ENCODE results near the gene ZBTB33.
A peak's percentile ranks its signal among the peaks of the same experiment; 100 is the strongest.

The ZBTB33 gene

GRCh38 chrX:120236687-120237479 lies 13.7 kb upstream of the ZBTB33 start (continued):
- no peak for TF ChIP-seq ZNF19 (tag by site-specific recombination; IDR thresholded peaks at IDR 0.05; ENCODE audit: low read depth)
- TF ChIP-seq KLF17 (tag by site-specific recombination; IDR thresholded peaks at IDR 0.05): no peak
- no peak for TF ChIP-seq ZNF785 (tag by site-specific recombination; IDR thresholded peaks at IDR 0.05)
- TF ChIP-seq RBAK (tag by site-specific recombination; IDR thresholded peaks at IDR 0.05): no peak
- TF ChIP-seq ZNF18 (tag by site-specific recombination; IDR thresholded peaks at IDR 0.05): no peak
- no peak for TF ChIP-seq GFI1B (tag by site-specific recombination; IDR thresholded peaks at IDR 0.05)

- peak; percentile 66; the same call in 1 of the 2 replicates for TF ChIP-seq ZNF362 (tag by site-specific recombination; IDR thresholded peaks at IDR 0.05)
- no peak for TF ChIP-seq ZNF830 (tag by site-specific recombination; IDR thresholded peaks at IDR 0.05; ENCODE audit: low read depth)
- TF ChIP-seq ZBTB21 (tag by site-specific recombination; IDR thresholded peaks at IDR 0.05): 0 out of 2 replicates have a peak, but pooled peaks have one; percentile 47
- no peak for TF ChIP-seq KLF16 (tag by site-specific recombination; IDR thresholded peaks at IDR 0.05)
- no peak for TF ChIP-seq GLI4 (tag by site-specific recombination; IDR thresholded peaks at IDR 0.05)
- 0 out of 2 replicates have a peak, but pooled peaks have one; percentile 17 for TF ChIP-seq ZBTB20 (tag by site-specific recombination; IDR thresholded peaks at IDR 0.05)
- POLR2A ChIA-PET: no interaction called here
Observed at GRCh38 chrX:120238933-120239332, 11.7 kb upstream of the ZBTB33 start.

GRCh38 chrX:120242813-120243212 lies 7.8 kb upstream of the ZBTB33 start:
- Histone ChIP-seq H3K36me3 (ENCODE audit: control insufficient read depth in 2 of 2, insufficient read depth in 1 of 2, low read length in 2 of 2) (peaks cover 2 to 5% of the 10 kb centered on the region in 2 experiments; a peak in 2 of 3 replicates), H3K9me3 (ENCODE audit: control insufficient read depth, insufficient read depth, low read depth, low read length) (no peaks in the 10 kb centered on the region), H3K27ac (ENCODE audit: extremely low read depth, low read depth, low read length) (no peak overlapping the region), H3K4me3 (ENCODE audit: low read depth, low read length) (no peak overlapping the region), H3K4me1 (ENCODE audit: control insufficient read depth, insufficient read depth, low read length) (peaks cover 2% of the 10 kb centered on the region; the same call in 1 of the 2 replicates)
- CTCF ChIA-PET: interaction anchor here (0.6 to 1.7 kb wide), 2 partner anchors 17 to 234 kb away, joined by 3 to 5 read pairs; no protein-coding TSS in a partner anchor
- TF ChIP-seq ZNF558 (tag by site-specific recombination; IDR thresholded peaks at IDR 0.05) (no peak), KLF9 (tag by site-specific recombination; IDR thresholded peaks at IDR 0.05; ENCODE audit: low read depth) (no peak), ZNF600 (tag by site-specific recombination; IDR thresholded peaks at IDR 0.05) (0 out of 2 replicates have a peak, but pooled peaks have one; percentile 28), ZNF658 (tag by site-specific recombination; IDR thresholded peaks at IDR 0.05) (no peak), ZNF280D (tag by site-specific recombination; IDR thresholded peaks at IDR 0.05) (no peak), KLF17 (tag by site-specific recombination; IDR thresholded peaks at IDR 0.05) (no peak), SETDB1 (IDR thresholded peaks at IDR 0.05; ENCODE audit: insufficient read length, low read length) (no peak), ZNF510 (tag by site-specific recombination; IDR thresholded peaks at IDR 0.05; ENCODE audit: insufficient replicate concordance) (no peak), ZIC2 (tag by site-specific recombination; IDR thresholded peaks at IDR 0.05) (peak; percentile 28; the same call in 1 of the 2 replicates), ZNF768 (tag by site-specific recombination; IDR thresholded peaks at IDR 0.05) (no peak), ZNF501 (tag by site-specific recombination; IDR thresholded peaks at IDR 0.05) (no peak), ZNF521 (tag by site-specific recombination; IDR thresholded peaks at IDR 0.05) (no peak), ZNF132 (tag by site-specific recombination; IDR thresholded peaks at IDR 0.05; ENCODE audit: borderline replicate concordance) (no peak)
- POLR2A ChIA-PET: interaction anchor here (1.0 kb wide), 1 partner anchor 8 kb away, joined by 5 read pairs; the partner anchor contains the start of gene ZBTB33

More at GRCh38 chrX:120238933-120239332, 11.7 kb upstream of the ZBTB33 start:
- no peaks in the 10 kb centered on the region for H3K9me3 ChIP-seq (ENCODE audit: control insufficient read depth, insufficient read depth, low read depth, low read length)
- H3K27ac ChIP-seq (ENCODE audit: extremely low read depth, low read depth, low read length): no peak overlapping the region
- CTCF ChIA-PET: interaction anchor here (0.6 kb wide), 2 partner anchors 12 to 41 kb away, joined by 3 read pairs; no protein-coding TSS in a partner anchor
- peaks cover 2% of the 10 kb centered on the region; the same call in 1 of the 2 replicates for H3K4me1 ChIP-seq (ENCODE audit: control insufficient read depth, insufficient read depth, low read length)
- peaks cover 7 to 12% of the 10 kb centered on the region in 2 experiments; a peak in 2 of 3 replicates for H3K36me3 ChIP-seq (ENCODE audit: control insufficient read depth in 2 of 2, insufficient read depth in 1 of 2, low read length in 2 of 2)
- H3K4me3 ChIP-seq (ENCODE audit: low read depth, low read length): no peak overlapping the region

Data from HEK293 (cell line).